ENCODE measurements around the gene VEGFC.

Gene VEGFC

GRCh38 chr4:176760471-176760870, 32.3 kb downstream of the VEGFC start:
- no peak for ATAC-seq

GRCh38 chr4:176758731-176759130, 34.0 kb downstream of the VEGFC start:
- no peak for ATAC-seq

GRCh38 chr4:176758323-176758722, 34.4 kb downstream of the VEGFC start:
- ATAC-seq, result no peak

DNA sequence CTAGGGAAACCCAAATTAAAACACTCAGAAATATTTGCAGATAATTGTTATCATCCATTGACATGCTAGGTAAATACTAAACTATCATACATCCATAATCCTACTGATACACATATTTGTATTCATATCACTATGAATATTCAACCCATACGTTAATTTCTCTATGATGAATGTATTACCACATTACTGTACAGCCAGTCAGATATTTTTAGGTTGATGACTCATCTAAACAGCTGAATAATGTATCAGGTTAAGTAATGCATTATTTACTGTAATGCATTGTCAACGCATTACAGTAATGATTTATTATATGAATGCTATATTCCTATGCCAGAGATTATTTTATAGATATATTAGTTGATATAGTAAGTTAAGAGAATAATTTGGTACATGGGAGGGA, 37.1 kb downstream of the VEGFC start:
- ATAC-seq, result no peak

GRCh38 chr4:176755001-176755400, 37.7 kb downstream of the VEGFC start:
- ATAC-seq, result no peak

DNA sequence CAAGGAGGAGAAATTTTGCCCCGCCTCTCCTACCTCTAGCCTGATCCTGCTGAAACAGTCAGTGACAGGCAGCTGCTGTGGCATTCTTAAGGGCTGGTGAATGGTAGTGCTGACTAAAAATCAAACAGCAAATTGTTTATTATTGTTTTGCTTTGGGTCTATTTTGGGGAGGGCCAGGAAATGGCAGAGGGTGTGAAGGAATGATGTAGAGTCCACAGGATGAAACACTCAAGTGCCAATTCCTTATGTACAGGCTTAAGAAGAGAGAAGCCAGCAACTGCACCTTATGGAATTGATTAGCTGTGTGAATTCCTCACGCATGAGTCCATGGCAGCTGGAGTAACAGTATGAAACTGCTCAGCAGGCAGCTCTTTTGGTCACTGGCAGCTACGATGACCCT, 39.7 kb downstream of the VEGFC start:
- no peak for ATAC-seq

DNA sequence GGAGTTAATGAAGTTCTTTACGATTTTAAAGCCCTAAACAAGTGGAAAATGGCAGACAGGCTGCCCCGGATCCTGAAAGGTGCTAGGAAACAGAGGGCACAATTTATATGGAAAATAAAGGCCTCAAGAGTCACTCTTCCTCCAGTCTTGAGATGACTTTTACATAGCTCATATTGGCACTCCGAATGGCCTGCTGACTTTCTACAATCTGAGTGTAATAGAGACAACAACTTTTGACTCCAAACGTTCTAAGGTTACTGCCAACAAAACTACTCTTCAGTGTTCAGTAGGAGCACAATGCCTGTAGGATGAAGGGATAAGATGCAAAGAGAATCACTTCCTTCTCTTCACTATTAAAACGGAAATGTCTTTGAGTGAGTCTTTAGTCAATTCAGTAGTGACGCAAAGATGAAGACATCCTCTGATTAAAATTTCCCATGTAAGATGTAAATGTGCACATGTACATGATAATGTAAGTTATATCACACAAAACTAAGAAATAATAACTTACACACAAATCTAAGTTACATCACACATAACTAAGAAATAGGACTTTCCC, 40.5 kb downstream of the VEGFC start:
- no peak for ATAC-seq

DNA sequence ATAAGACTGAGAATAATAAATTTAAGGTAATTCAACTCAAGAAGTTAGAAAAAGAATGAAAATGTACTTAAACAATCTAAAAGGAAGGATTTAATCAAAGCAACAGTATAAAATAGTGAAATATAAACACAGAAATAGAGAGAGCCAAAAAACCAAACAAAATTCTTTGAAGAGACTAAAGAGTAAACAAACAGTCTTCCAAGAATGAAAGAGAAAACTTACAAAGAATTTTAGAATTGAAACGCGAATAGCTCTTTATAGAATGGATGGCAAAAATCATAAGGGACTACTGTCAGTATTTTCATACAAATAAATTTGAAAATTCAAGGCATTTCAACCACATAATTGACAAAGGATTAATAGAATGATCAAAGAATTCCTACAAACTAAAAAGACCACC, 41.7 kb downstream of the VEGFC start:
- ATAC-seq, result no peak

- no peak for ATAC-seq
Measured at GRCh38 chr4:176746846-176747245, 45.9 kb downstream of the VEGFC start.

- ATAC-seq, result no peak
Measured at GRCh38 chr4:176745902-176746301, 46.8 kb downstream of the VEGFC start.

- no peak for ATAC-seq
Measured at GRCh38 chr4:176744091-176744490, 48.6 kb downstream of the VEGFC start.

- ATAC-seq, result no peak
Measured at GRCh38 chr4:176742211-176742610, 50.5 kb downstream of the VEGFC start.

DNA sequence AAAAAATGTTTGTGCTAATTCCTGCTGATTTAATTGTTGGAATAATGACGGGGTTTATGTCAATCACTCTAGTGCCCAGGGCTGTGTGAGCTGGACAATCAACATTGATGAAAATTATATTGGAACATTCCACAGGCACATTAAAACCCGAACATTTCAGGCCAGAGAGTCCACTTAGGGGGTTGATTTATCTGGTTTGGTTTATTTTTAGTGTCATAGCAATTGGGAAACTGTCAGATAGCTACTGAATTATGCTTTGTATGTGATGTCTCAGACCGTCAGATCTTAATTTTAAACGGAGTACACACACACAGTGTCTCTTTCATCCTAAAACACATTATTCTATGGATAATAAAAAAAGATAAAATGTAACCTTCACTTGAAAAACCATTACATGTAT, 51.5 kb downstream of the VEGFC start:
- ATAC-seq, result no peak

GRCh38 chr4:176735300-176735699, 57.4 kb downstream of the VEGFC start:
- ATAC-seq, result no peak

- ATAC-seq, result no peak
Measured at GRCh38 chr4:176734461-176734860, 58.3 kb downstream of the VEGFC start.

DNA sequence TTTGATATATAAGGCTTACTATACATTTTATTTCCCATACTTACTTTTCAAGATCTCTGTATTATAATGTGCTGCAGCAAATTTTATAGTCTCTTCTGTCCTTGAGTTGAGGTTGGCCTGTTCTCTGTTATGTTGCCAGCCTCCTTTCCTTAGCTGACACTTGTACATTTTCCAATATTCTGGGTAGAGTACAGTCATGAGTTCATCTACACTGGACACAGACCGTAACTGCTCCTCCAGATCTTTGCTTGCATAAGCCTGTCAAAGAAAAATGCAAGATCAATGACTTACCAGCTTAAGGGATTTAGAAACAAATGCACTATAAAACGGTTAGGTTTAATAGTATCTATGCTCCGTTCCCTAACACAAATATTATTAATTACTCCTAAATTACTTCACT, 63.2 kb downstream of the VEGFC start:
- ATAC-seq, result no peak

- ATAC-seq, result no peak
Measured at GRCh38 chr4:176726803-176727202, 65.9 kb downstream of the VEGFC start.

DNA sequence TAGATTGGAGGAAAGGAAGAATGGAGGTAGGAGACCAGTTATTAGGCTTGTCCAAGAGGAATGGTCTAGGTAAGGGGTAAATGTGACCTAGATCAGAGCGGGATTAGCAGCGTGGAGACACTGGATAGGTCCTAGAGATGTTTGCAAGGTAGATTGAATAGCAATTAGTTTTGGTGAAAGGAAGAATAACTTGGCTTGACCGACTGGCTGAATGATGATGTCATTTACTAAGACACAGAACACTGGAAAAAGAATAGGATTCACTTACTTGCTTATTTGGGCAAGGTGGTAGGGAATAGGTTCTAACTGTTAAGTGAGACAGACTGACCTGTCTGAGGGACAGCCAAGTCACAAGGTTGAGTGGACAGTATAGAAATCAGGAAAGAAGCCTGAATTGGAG, 71.3 kb downstream of the VEGFC start:
- no peak for ATAC-seq

- no peak for ATAC-seq
Measured at GRCh38 chr4:176718881-176719280, 73.8 kb downstream of the VEGFC start.

- no peak for ATAC-seq
Measured at GRCh38 chr4:176717237-176717636, 75.5 kb downstream of the VEGFC start.

DNA sequence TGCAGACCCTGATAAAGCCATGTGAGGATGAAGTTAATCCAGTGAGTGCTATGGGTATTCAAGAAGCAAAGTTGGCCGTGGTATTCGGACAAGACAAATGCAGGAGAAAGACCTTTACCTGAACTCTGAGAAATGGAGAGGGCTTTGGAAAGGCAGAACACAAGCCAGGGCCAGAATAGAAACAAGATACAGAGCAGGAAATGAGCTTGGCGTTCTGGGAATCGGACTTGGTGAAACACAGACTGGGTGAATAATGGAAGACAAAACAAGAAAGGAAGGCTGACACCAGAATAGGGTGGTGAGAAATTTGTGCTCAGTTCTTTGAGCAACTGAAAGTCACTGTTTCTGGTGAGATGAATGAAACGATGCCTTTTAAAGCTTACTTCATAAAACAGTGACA, 83.3 kb downstream of the VEGFC start:
- ATAC-seq, result no peak

- no peak for ATAC-seq
Measured at GRCh38 chr4:176708771-176709311, 83.9 kb downstream of the VEGFC start.

- ATAC-seq, result no peak
Measured at GRCh38 chr4:176690716-176691115, 102.0 kb downstream of the VEGFC start.

- no peak for ATAC-seq
Measured at GRCh38 chr4:176680668-176681180, 112.0 kb downstream of the VEGFC start.

- no peak for ATAC-seq
Measured at GRCh38 chr4:176676901-176677300, 115.8 kb downstream of the VEGFC start.

All from activated CD4-positive, CD25-positive, alpha-beta regulatory T cell treated with anti-CD3 and anti-CD28 coated beads, Interleukin-2, amount 50 U/mL, for 24 hours (primary cell).